ENCODE results near the gene LSM2. TPM values are rescaled to one million over a fixed set of nuclear protein-coding genes. Genes with fewer than 3 reads are reported as not detected.

LSM2 gene
- total and polyA plus RNA-seq, 8 donors: 11.0 to 27.3 (median 21.4) TPM

- no peaks in the 10 kb centered on the region for H3K4me1 ChIP-seq
- whole genome bisulfite sequencing, 2 donors: 76 to 88% methylated on average over 18 of the region's 18 CpGs
- DNase-seq: no peak
- ATAC-seq: peak in 1 of 4 donors; percentile 16
- no peaks in the 10 kb centered on the region for H3K9me3 ChIP-seq
- no peak for TF ChIP-seq CTCF (IDR thresholded peaks at IDR 0.05)
- no peaks in the 10 kb centered on the region for H3K27me3 ChIP-seq
- intact Hi-C loops (cut with DNase I): loop anchor here in 1 of 3 donors (5.0 kb wide), 1 partner anchor 86 kb away; the partner anchor contains the start of gene LY6G5C
- H3K27ac ChIP-seq: no peak overlapping the region
- FAIRE-seq: no peak
- H3K36me3 ChIP-seq: no peaks in the 10 kb centered on the region
- no peak overlapping the region for H3K4me3 ChIP-seq
Observed at GRCh38 chr6:31768363-31769257, 38.2 kb downstream of the LSM2 start.

DNA sequence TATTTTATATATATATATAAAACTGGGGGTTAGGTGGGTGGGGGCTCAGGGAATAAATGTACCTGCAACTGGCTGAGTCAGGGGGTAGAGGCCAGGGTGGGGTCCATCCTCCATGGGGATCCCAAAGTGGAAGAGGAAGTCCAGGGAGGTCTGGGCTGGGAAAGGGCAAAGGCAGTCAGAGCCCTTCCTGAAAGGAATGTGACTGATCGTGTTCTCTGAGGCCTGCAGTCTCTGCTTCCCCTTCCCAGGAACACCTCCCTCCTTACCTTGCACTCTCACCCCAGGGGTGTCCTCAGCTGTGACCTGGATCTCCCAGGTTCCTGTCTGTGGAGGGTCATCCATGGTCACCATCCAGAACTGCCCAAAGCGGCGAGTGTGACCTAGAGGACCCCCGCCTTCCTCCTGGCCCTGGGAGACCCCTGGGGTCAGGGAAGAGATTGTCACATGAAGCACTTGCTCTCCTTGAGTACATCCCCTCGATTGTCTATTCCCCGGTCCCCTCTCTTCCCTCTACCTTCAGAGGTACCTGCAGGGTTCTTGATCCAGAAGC is 39.6 kb downstream of the LSM2 start:
- no peak overlapping the region for H3K27ac ChIP-seq
- no peaks in the 10 kb centered on the region for H3K4me1 ChIP-seq
- intact Hi-C loops (cut with DNase I): loop anchor here in 1 of 3 donors (5.0 kb wide), 1 partner anchor 85 kb away; the partner anchor contains the start of gene LY6G5C
- no peaks in the 10 kb centered on the region for H3K9me3 ChIP-seq
- no peaks in the 10 kb centered on the region for H3K36me3 ChIP-seq
- H3K4me3 ChIP-seq: no peak overlapping the region
- DNase-seq: peak in 1 of 6 donors; percentile 22
- no peak for ATAC-seq
- no peak for FAIRE-seq
- TF ChIP-seq CTCF (IDR thresholded peaks at IDR 0.05): no peak
- WGBS, 2 donors: 68% methylated on average over 6 of the region's 6 CpGs
- H3K27me3 ChIP-seq: no peaks in the 10 kb centered on the region

GRCh38 chr6:31765910-31766794 is 40.6 kb downstream of the LSM2 start:
- no peak for TF ChIP-seq CTCF (IDR thresholded peaks at IDR 0.05)
- 40 to 47% methylated on average over 41 to 42 of the region's 42 CpGs for WGBS, 2 donors
- no peak overlapping the region for H3K27ac ChIP-seq
- FAIRE-seq (no peak), DNase-seq (peak in 1 of 6 donors; percentile 70), ATAC-seq (peak in 1 of 4 donors; percentile 32)
- H3K4me3 ChIP-seq: no peak overlapping the region
- H3K4me1 ChIP-seq: no peaks in the 10 kb centered on the region
- intact Hi-C loops (cut with DNase I): loop anchor here in 1 of 3 donors (5.0 kb wide), 1 partner anchor 84 kb away; the partner anchor contains the start of gene LY6G5C
- no peaks in the 10 kb centered on the region for H3K9me3 ChIP-seq
- H3K27me3 ChIP-seq: no peaks in the 10 kb centered on the region
- no peaks in the 10 kb centered on the region for H3K36me3 ChIP-seq

- WGBS, 2 donors: 80 to 85% methylated on average over 9 of the region's 9 CpGs
Observed at GRCh38 chr6:31765559-31765909, 41.2 kb downstream of the LSM2 start.

More at GRCh38 chr6:31765559-31765909, 41.2 kb downstream of the LSM2 start:
- no peaks in the 10 kb centered on the region for H3K9me3 ChIP-seq
- H3K4me1 ChIP-seq: no peaks in the 10 kb centered on the region
- no peak overlapping the region for H3K27ac ChIP-seq
- H3K4me3 ChIP-seq: no peak overlapping the region
- ATAC-seq (no peak), FAIRE-seq (no peak), DNase-seq (peak in 1 of 6 donors; percentile 41)
- TF ChIP-seq CTCF (IDR thresholded peaks at IDR 0.05): no peak
- no peaks in the 10 kb centered on the region for H3K27me3 ChIP-seq
- intact Hi-C loops (cut with DNase I): loop anchor here in 1 of 3 donors (5.0 kb wide), 1 partner anchor 83 kb away; the partner anchor contains the start of gene LY6G5C
- no peaks in the 10 kb centered on the region for H3K36me3 ChIP-seq
